Left lung (tissue), 10 donors: ENCODE measurements around the gene ARV1. TPM values are rescaled to one million over a fixed set of nuclear protein-coding genes. Genes with fewer than 3 reads are reported as not detected.

ENCODE experiments used
- ATAC-seq: fragments of 200-7000 bp; cut with Tn5 transposase; one replicate; pipeline ENCODE4 v1.9.1; 2020; ENCODE audit warnings: moderate library complexity
- DNase-seq, 4 donors: peaks; one replicate each; pipeline ENCODE4 v3.0.0-alpha.2; 2013 to 2020
- H3K27ac ChIP-seq, 2 donors: fragments of 200-600 bp; sonication (generic) in 1 of 2; one replicate each; pipeline versions ENCODE4 v1.5.0 to v1.8.0; 2020 to 2021
- H3K27me3 ChIP-seq, 2 donors: fragments of 200-600 bp; sonication (generic) in 1 of 2; one replicate each; pipeline versions ENCODE4 v1.5.0 to v1.8.0; 2020 to 2021
- H3K36me3 ChIP-seq, 2 donors: fragments of 200-600 bp; sonication (generic) in 1 of 2; one replicate each; pipeline versions ENCODE4 v1.5.0 to v1.8.0; 2020 to 2021
- H3K4me1 ChIP-seq, 2 donors: fragments of 200-600 bp; one replicate each; pipeline ENCODE4 v1.8.0; 2021
- H3K4me3 ChIP-seq, 2 donors: fragments of 200-600 bp; sonication (generic) in 1 of 2; one replicate each; pipeline versions ENCODE4 v1.5.0 to v1.8.0; 2020 to 2021; ENCODE audit warnings: mild to moderate bottlenecking in 1 of 2
- H3K9me3 ChIP-seq, 2 donors: fragments of 200-600 bp; sonication (generic) in 1 of 2; one replicate each; pipeline versions ENCODE4 v1.5.0 to v1.8.0; 2020 to 2021
- CTCF ChIP-seq, 2 donors: fragments of 200-600 bp; sonication (generic) in 1 of 2; IDR thresholded peaks; one replicate each; pipeline versions ENCODE4 v1.5.0 to v1.8.0; 2021; ENCODE audit warnings: antibody characterized with exemption in 2 of 2
- intact Hi-C, 2 donors: fragments of 100-400 bp; cut with DNase I; formaldehyde crosslinking; loops; one replicate each; pipeline versions ENCODE4 v1.11.2 to v1.14.2; 2022
- polyA plus RNA-seq, 6 donors: library from polyadenylated mRNA; unstranded; fragments of 120-200 nt; gene quantifications; one replicate each; pipeline ENCODE4 v1.2.1, GENCODE V29; 2013; ENCODE audit not compliant: insufficient read length in 6 of 6
- total RNA-seq, 2 donors: library from RNA; stranded (reverse); fragmentation: NEBNext Ultra II Directional; extraction: Animal tissue kit (Norgen Biotek cat#: 25700); gene quantifications; one replicate each; pipeline ENCODE4 v1.2.1, GENCODE V29; 2021
- donor health status: DM: no; HTN: yes; CAD: no.
- donor health status: DM: no; HTN: no; CAD: no.

Gene ARV1
- total and polyA plus RNA-seq, 8 donors = 16.9 to 25.8 (median 23.3) TPM

GRCh38 chr1:231032963-231033362 is 54.1 kb downstream of the ARV1 start:
- Histone ChIP-seq H3K9me3 (no peaks in the 10 kb centered on the region), H3K27me3 (no peaks in the 10 kb centered on the region), H3K36me3 (no peaks in the 10 kb centered on the region), H3K27ac (no peak overlapping the region), H3K4me1 (peaks cover 0 to 53% of the 10 kb centered on the region in 2 donors), H3K4me3 (no peak overlapping the region)
- DNase-seq (no peak), ATAC-seq (peak; percentile 29)
- intact Hi-C loops = no loop called here
- TF ChIP-seq CTCF (IDR thresholded peaks at IDR 0.05) = no peak

- intact Hi-C loops = no loop called here
- Histone ChIP-seq H3K27ac (no peak overlapping the region), H3K27me3 (peaks cover 0 to 19% of the 10 kb centered on the region in 2 donors), H3K4me3 (no peak overlapping the region), H3K9me3 (no peaks in the 10 kb centered on the region), H3K4me1 (peaks cover 0 to 48% of the 10 kb centered on the region in 2 donors), H3K36me3 (no peaks in the 10 kb centered on the region)
- no peak for ATAC-seq
- DNase-seq = no peak
- no peak for TF ChIP-seq CTCF (IDR thresholded peaks at IDR 0.05)
These were observed 56.9 kb downstream of the ARV1 start for GRCh38 chr1:231035799-231036198.

DNA sequence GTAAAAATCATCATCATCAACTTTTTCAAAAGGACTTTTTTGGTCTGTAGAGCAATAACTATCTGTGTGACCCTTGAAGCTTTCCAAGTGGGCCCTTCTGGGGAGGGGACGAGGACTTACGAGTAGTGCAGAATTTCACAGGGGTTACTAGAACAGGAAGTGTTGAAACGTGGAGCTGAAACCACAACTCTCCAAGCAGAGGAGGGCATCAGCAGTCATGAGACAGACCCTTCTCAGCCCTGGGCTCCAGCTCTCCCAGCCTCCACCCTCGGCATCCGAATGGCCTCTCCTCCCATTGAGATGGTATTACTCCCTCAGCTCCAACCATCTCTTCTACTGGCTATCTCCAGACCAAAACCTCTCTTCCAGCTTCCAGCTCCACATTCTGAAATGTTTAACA is 57.5 kb downstream of the ARV1 start:
- Histone ChIP-seq H3K4me1 (peaks cover 0 to 53% of the 10 kb centered on the region in 2 donors), H3K9me3 (no peaks in the 10 kb centered on the region), H3K27ac (peak overlapping the region in 1 of 2 donors; percentile 13), H3K36me3 (no peaks in the 10 kb centered on the region), H3K27me3 (peaks cover 0 to 25% of the 10 kb centered on the region in 2 donors), H3K4me3 (no peak overlapping the region)
- intact Hi-C loops = no loop called here
- ATAC-seq = peak; percentile 4
- TF ChIP-seq CTCF (IDR thresholded peaks at IDR 0.05) = no peak
- no peak for DNase-seq

GRCh38 chr1:231037585-231038517 is 59.0 kb downstream of the ARV1 start:
- DNase-seq (no peak), ATAC-seq (no peak)
- Histone ChIP-seq H3K4me3 (no peak overlapping the region), H3K4me1 (peaks cover 0 to 50% of the 10 kb centered on the region in 2 donors), H3K27ac (no peak overlapping the region), H3K36me3 (no peaks in the 10 kb centered on the region), H3K9me3 (no peaks in the 10 kb centered on the region), H3K27me3 (peaks cover 0 to 34% of the 10 kb centered on the region in 2 donors)
- no peak for TF ChIP-seq CTCF (IDR thresholded peaks at IDR 0.05)
- intact Hi-C loops = no loop called here
